B cell (primary cell): ENCODE results near the gene TOM1L2.

Experiments used
- CTCF ChIP-seq: fragments of 200-600 bp; IDR thresholded peaks from one replicate; pipeline ENCODE4 v1.8.0; 2022; ENCODE audit warnings: antibody characterized with exemption, mild to moderate bottlenecking
- EZH2 ChIP-seq: IDR thresholded peaks from 2 replicates; pipeline ENCODE4 v1.6.1; 2012; ENCODE audit warnings: borderline replicate concordance, low read depth, mild to moderate bottlenecking, moderate library complexity, low read length; ENCODE audit not compliant: insufficient read depth, poor library complexity, severe bottlenecking

DNA sequence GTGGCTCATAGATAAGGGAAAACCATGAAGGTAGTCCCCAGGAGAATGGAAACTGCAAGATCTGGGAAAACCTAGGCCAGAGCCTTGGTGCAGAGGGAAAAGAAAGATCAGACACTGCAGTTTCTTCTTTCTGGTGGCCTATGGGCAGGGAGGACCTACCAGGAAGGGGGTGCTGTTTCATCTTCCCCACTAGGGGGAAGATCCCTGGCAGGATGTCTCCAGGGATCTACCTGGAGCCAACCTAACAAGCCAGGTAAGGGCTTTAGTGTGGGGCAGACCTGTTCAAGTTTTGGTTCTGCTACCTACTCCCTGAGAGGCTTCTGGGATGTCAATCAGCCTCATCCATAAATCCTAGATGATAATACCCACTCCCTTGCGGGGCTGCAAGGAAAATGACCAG, 21.4 kb downstream of the TOM1L2 start:
- TF ChIP-seq CTCF (no peak), EZH2 (no peak)
